NT2/D1 (cell line): ENCODE results near the gene PALM.

Source experiments
- SUZ12 ChIP-seq: IDR thresholded peaks from 2 replicates; pipeline ENCODE4 v1.6.1; 2011; ENCODE audit not compliant: insufficient read length, insufficient read depth; ENCODE audit errors: extremely low read depth
- YY1 ChIP-seq: IDR thresholded peaks from 2 replicates; pipeline ENCODE4 v1.6.1; 2011; ENCODE audit not compliant: insufficient read length, insufficient read depth
- ZNF274 ChIP-seq: IDR thresholded peaks from 2 replicates; pipeline ENCODE4 v1.6.1; 2011; ENCODE audit warnings: mild to moderate bottlenecking, low read depth, low read length

DNA sequence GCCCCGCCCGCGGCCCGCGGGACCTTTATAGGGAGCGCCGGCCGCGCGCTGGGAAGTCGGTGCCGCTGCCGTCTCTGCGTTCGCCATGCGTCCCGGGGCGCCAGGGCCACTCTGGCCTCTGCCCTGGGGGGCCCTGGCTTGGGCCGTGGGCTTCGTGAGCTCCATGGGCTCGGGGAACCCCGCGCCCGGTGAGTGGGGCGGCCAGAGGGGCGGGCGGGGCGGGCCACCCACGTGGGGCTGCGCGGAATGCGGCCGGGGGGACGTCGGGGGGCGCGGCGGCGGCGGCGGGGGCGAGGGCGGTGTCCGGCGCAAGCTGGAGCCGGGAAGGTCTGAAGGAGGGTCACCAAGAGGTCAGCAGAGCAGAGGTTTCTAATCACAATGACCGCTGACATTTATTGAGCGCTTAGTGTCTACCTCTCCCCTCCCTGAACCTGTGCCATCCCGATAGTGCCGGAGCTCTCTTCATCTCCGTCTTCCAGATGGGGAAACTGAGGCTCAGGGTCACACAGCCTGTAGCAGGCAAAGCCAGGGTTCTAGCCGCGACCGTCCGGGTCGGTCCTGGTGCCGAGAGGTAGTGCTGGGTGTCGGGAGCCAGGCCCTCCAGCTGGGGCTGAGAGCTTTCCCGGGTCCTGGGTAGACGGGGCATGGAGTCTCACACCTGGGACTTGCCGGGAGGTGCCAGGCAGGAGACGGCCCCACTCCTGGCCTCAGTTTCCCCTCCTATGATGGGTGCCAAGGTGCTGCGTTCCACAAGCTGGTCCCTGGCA lies 32.2 kb upstream of the PALM start, which contains the start of gene FSTL3:
- no peak for TF ChIP-seq YY1
- no peak for TF ChIP-seq ZNF274
- no peak for TF ChIP-seq SUZ12
